UCSD-AML1 (cell line): ENCODE measurements around the gene TNS3.

Experiments
- DNase-seq: peaks from one replicate; lab custom pipeline; 2025; ENCODE audit not compliant: unreplicated experiment; lab: John Stamatoyannopoulos, UW

The TNS3 gene

GRCh38 chr7:47526466-47526865 is 55.4 kb downstream of the TNS3 start:
- DNase-seq = no peak

- DNase-seq = no peak
These were observed 56.8 kb downstream of the TNS3 start for GRCh38 chr7:47525066-47525623.

GRCh38 chr7:47523401-47523800 is 58.5 kb downstream of the TNS3 start:
- DNase-seq = no peak

- no peak for DNase-seq
These were observed 59.9 kb downstream of the TNS3 start for GRCh38 chr7:47521816-47522561.

- no peak for DNase-seq
These were observed 60.7 kb downstream of the TNS3 start for GRCh38 chr7:47521011-47521795.

- no peak for DNase-seq
These were observed 61.5 kb downstream of the TNS3 start for GRCh38 chr7:47520406-47520805.

GRCh38 chr7:47518827-47519226 is 63.1 kb downstream of the TNS3 start:
- DNase-seq = no peak

GRCh38 chr7:47517821-47518480 is 64.0 kb downstream of the TNS3 start:
- no peak for DNase-seq

- peak; percentile 19 for DNase-seq
These were observed 64.8 kb downstream of the TNS3 start for GRCh38 chr7:47516985-47517600.

- DNase-seq = no peak
These were observed 65.5 kb downstream of the TNS3 start for GRCh38 chr7:47516386-47516785.

- no peak for DNase-seq
These were observed 66.5 kb downstream of the TNS3 start for GRCh38 chr7:47515305-47515834.

GRCh38 chr7:47514818-47515217 is 67.1 kb downstream of the TNS3 start:
- DNase-seq = no peak

- no peak for DNase-seq
These were observed 67.5 kb downstream of the TNS3 start for GRCh38 chr7:47514367-47514766.

- peak; percentile 19 for DNase-seq
These were observed 68.1 kb downstream of the TNS3 start for GRCh38 chr7:47513741-47514241.

- DNase-seq = no peak
These were observed 69.3 kb downstream of the TNS3 start for GRCh38 chr7:47512481-47513176.

- no peak for DNase-seq
These were observed 70.1 kb downstream of the TNS3 start for GRCh38 chr7:47511699-47512370.

GRCh38 chr7:47510786-47511185 is 71.1 kb downstream of the TNS3 start:
- DNase-seq = no peak

GRCh38 chr7:47510192-47510591 is 71.7 kb downstream of the TNS3 start:
- no peak for DNase-seq

GRCh38 chr7:47509571-47509970 is 72.3 kb downstream of the TNS3 start:
- no peak for DNase-seq
